OCI-LY1 (cell line): Measurements from ENCODE around the gene NPIPA8.
"Not testable (repeated sequence)": the region's sequence is repeated elsewhere in the genome, so short reads cannot be mapped to it uniquely, and the experiment has no call there.

Source experiments
- EZH2 ChIP-seq: fragments of 200-600 bp; sonication (generic), shearing (Covaris generic); IDR thresholded peaks from 2 replicates; pipeline ENCODE4 v1.8.0; 2017; ENCODE audit warnings: borderline replicate concordance, mixed run types, mild to moderate bottlenecking, antibody characterized with exemption, low read length, moderate library complexity, mixed read lengths
- TF ChIP-seq, protein P1 (sequence below): fragments of 200-600 bp; sonication (generic), shearing (Covaris generic); IDR thresholded peaks from 2 replicates; pipeline ENCODE4 v1.5.1; 2017; ENCODE audit warnings: mild to moderate bottlenecking, antibody characterized with exemption, low read length, moderate library complexity, mixed read lengths

DNA sequence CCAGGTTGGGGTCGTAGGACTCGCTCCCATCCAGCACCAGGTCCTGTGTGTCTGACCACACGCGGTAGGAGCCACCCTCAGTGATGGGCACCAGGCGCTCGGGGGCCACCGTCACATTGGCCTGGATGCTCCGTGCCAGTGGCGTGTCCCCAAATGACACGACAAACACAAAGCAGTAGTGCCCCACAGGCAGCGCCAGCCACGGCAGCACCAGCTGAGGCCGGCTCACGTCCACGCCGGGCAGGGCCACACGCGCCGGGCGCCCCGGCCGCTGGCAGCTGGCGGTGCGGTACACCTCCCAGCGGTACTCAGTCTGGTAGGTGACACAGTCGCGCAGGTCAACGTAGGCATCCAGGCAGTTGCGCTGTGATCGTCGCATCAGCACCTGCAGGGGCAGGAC, 48.3 kb upstream of the NPIPA8 start:
- TF ChIP-seq, protein P1, sequence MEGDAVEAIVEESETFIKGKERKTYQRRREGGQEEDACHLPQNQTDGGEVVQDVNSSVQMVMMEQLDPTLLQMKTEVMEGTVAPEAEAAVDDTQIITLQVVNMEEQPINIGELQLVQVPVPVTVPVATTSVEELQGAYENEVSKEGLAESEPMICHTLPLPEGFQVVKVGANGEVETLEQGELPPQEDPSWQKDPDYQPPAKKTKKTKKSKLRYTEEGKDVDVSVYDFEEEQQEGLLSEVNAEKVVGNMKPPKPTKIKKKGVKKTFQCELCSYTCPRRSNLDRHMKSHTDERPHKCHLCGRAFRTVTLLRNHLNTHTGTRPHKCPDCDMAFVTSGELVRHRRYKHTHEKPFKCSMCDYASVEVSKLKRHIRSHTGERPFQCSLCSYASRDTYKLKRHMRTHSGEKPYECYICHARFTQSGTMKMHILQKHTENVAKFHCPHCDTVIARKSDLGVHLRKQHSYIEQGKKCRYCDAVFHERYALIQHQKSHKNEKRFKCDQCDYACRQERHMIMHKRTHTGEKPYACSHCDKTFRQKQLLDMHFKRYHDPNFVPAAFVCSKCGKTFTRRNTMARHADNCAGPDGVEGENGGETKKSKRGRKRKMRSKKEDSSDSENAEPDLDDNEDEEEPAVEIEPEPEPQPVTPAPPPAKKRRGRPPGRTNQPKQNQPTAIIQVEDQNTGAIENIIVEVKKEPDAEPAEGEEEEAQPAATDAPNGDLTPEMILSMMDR, result not testable (repeated sequence)
- TF ChIP-seq EZH2, result not testable (repeated sequence)
